ENCODE data around the gene TPPP. TPM values are rescaled to one million over a fixed set of nuclear protein-coding genes. Genes with fewer than 3 reads are reported as not detected.

The TPPP gene
- total and polyA plus RNA-seq, 2 donors (not counting 3 experiments of a cell fraction or from before 2014, with no cell fraction given), result 0.04 to 0.09 TPM

GRCh38 chr5:627840-628239, 65.3 kb downstream of the TPPP start:
- Histone ChIP-seq H3K9me3 (replicated peaks; ENCODE audit: control insufficient read depth, insufficient read depth, low read length) (no peaks in the 10 kb centered on the region), H2AFZ (ENCODE audit: low read depth, low read length) (no peak overlapping the region), H3K4me2 (ENCODE audit: insufficient read depth, low read length) (no peak overlapping the region), H3K9me1 (replicated peaks; ENCODE audit: control insufficient read depth, extremely low read depth, insufficient read depth, low read length) (no peaks in the 10 kb centered on the region), H3K9ac (replicated peaks; ENCODE audit: extremely low read depth, insufficient read depth, low read length) (no peak overlapping the region), H3K4me1 (ENCODE audit: control insufficient read depth, extremely low read depth, insufficient read depth, low read length) (no peaks in the 10 kb centered on the region), H3K27ac (ENCODE audit: insufficient read depth, low read depth, low read length) (no peak overlapping the region), H3K27me3 (ENCODE audit: control insufficient read depth in 2 of 2, insufficient read depth in 2 of 2, low read length in 2 of 2) (no peaks in the 10 kb centered on the region), H3K36me3 (ENCODE audit: control insufficient read depth in 2 of 2, extremely low read depth in 1 of 2, insufficient read depth in 2 of 2, low read length in 2 of 2) (no peaks in the 10 kb centered on the region), H4K20me1 (replicated peaks; ENCODE audit: control insufficient read depth, extremely low read depth, insufficient read depth, low read length) (no peaks in the 10 kb centered on the region), H3K79me2 (ENCODE audit: control insufficient read depth, insufficient read depth, low read length) (no peaks in the 10 kb centered on the region), H3K4me3 (replicated peaks in 1 of 3; ENCODE audit: insufficient read depth in 1 of 3, low read depth in 1 of 3, low read length in 3 of 3) (no peak overlapping the region)
- intact Hi-C loops (cut with micrococcal nuclease), result no loop called here
- dilution Hi-C loops (cut with MboI; ENCODE audit: extremely low pct_ligation_motif_present, low sequenced_read_pairs), result no loop called here
- BruUV-seq (replicated peaks), result no TSS peak
- POLR2A ChIA-PET, result no interaction called here
- TF ChIP-seq MAX (IDR thresholded peaks at IDR 0.05; ENCODE audit: insufficient read depth, insufficient read length) (no peak), POLR2AphosphoS5 (IDR thresholded peaks at IDR 0.05; ENCODE audit: insufficient read depth, low read depth, low read length) (no peak), GATA2 (IDR thresholded peaks at IDR 0.05; ENCODE audit: insufficient read depth, insufficient read length, low read depth, low read length) (no peak), MYC (IDR thresholded peaks at IDR 0.05; ENCODE audit: low read depth, low read length) (no peak), EZH2 (IDR thresholded peaks at IDR 0.05; ENCODE audit: borderline replicate concordance, low read depth, low read length, severe bottlenecking) (no peak)
- DNase-seq (ENCODE audit: low read depth, low spot score) (no peak), FAIRE-seq (no peak)
- CTCF ChIA-PET, result interaction anchor here (1.4 kb wide), 1 partner anchor 25 kb away, joined by 3 read pairs; no protein-coding TSS in a partner anchor

GRCh38 chr5:626850-627249, 66.3 kb downstream of the TPPP start:
- H3K4me1 ChIP-seq (ENCODE audit: control insufficient read depth, extremely low read depth, insufficient read depth, low read length), result no peaks in the 10 kb centered on the region
- no peak overlapping the region for H2AFZ ChIP-seq (ENCODE audit: low read depth, low read length)
- no TSS peak for BruUV-seq (replicated peaks)
- no peak overlapping the region for H3K27ac ChIP-seq (ENCODE audit: insufficient read depth, low read depth, low read length)
- H3K36me3 ChIP-seq (ENCODE audit: control insufficient read depth in 2 of 2, extremely low read depth in 1 of 2, insufficient read depth in 2 of 2, low read length in 2 of 2), result no peaks in the 10 kb centered on the region
- no peak overlapping the region for H3K9ac ChIP-seq (replicated peaks; ENCODE audit: extremely low read depth, insufficient read depth, low read length)
- ChIA-PET POLR2A (no interaction called here), CTCF (interaction anchor here (1.4 kb wide), 1 partner anchor 26 kb away, joined by 3 read pairs; no protein-coding TSS in a partner anchor)
- no peaks in the 10 kb centered on the region for H3K79me2 ChIP-seq (ENCODE audit: control insufficient read depth, insufficient read depth, low read length)
- no peaks in the 10 kb centered on the region for H3K9me3 ChIP-seq (replicated peaks; ENCODE audit: control insufficient read depth, insufficient read depth, low read length)
- dilution Hi-C loops (cut with MboI; ENCODE audit: extremely low pct_ligation_motif_present, low sequenced_read_pairs) (no loop called here), intact Hi-C loops (cut with micrococcal nuclease) (no loop called here)
- no peaks in the 10 kb centered on the region for H4K20me1 ChIP-seq (replicated peaks; ENCODE audit: control insufficient read depth, extremely low read depth, insufficient read depth, low read length)
- FAIRE-seq (no peak), DNase-seq (ENCODE audit: low read depth, low spot score) (no peak)
- H3K4me2 ChIP-seq (ENCODE audit: insufficient read depth, low read length), result no peak overlapping the region
- no peaks in the 10 kb centered on the region for H3K9me1 ChIP-seq (replicated peaks; ENCODE audit: control insufficient read depth, extremely low read depth, insufficient read depth, low read length)
- H3K27me3 ChIP-seq (ENCODE audit: control insufficient read depth in 2 of 2, insufficient read depth in 2 of 2, low read length in 2 of 2), result no peaks in the 10 kb centered on the region
- no peak for TF ChIP-seq CTCF (IDR thresholded peaks at IDR 0.05; ENCODE audit: extremely low read depth in 1 of 2, insufficient read depth in 1 of 2, low read depth in 1 of 2, low read length in 2 of 2)
- TF ChIP-seq POLR2A (IDR thresholded peaks at IDR 0.05; ENCODE audit: low read depth, low read length), result no peak
- TF ChIP-seq MAX (IDR thresholded peaks at IDR 0.05; ENCODE audit: insufficient read depth, insufficient read length), result no peak
- no peak for TF ChIP-seq MYC (IDR thresholded peaks at IDR 0.05; ENCODE audit: low read depth, low read length)
- TF ChIP-seq JUN (IDR thresholded peaks at IDR 0.05; ENCODE audit: borderline replicate concordance, insufficient read depth, insufficient read length, low read depth), result no peak
- TF ChIP-seq EZH2 (IDR thresholded peaks at IDR 0.05; ENCODE audit: borderline replicate concordance, low read depth, low read length, severe bottlenecking), result no peak
- TF ChIP-seq POLR2AphosphoS5 (IDR thresholded peaks at IDR 0.05; ENCODE audit: insufficient read depth, low read depth, low read length), result no peak
- no peak overlapping the region for H3K4me3 ChIP-seq (replicated peaks in 1 of 3; ENCODE audit: insufficient read depth in 1 of 3, low read depth in 1 of 3, low read length in 3 of 3)
